Measurements from ENCODE around the gene PCBP2. TPM values are rescaled to one million over a fixed set of nuclear protein-coding genes. Genes with fewer than 3 reads are reported as not detected.

PCBP2 gene
- total RNA-seq, 1 donor from 2014 or later, result 1,170 TPM

- H3K36me3 Mint-ChIP-seq (ENCODE audit: unreplicated experiment), result no peaks in the 10 kb centered on the region
- H3K27me3 Mint-ChIP-seq (ENCODE audit: unreplicated experiment), result peaks cover 33% of the 10 kb centered on the region
- DNase-seq, result no peak
- H3K4me1 Mint-ChIP-seq (ENCODE audit: low read depth, unreplicated experiment), result peaks cover 44% of the 10 kb centered on the region
- H3K27ac Mint-ChIP-seq (ENCODE audit: unreplicated experiment), result peak overlapping the region; percentile 84
- peak overlapping the region; percentile 70 for H3K4me3 Mint-ChIP-seq (ENCODE audit: unreplicated experiment)
- peaks cover 27% of the 10 kb centered on the region for H3K9me3 Mint-ChIP-seq (ENCODE audit: unreplicated experiment)
- TF ChIP-seq, protein P1, sequence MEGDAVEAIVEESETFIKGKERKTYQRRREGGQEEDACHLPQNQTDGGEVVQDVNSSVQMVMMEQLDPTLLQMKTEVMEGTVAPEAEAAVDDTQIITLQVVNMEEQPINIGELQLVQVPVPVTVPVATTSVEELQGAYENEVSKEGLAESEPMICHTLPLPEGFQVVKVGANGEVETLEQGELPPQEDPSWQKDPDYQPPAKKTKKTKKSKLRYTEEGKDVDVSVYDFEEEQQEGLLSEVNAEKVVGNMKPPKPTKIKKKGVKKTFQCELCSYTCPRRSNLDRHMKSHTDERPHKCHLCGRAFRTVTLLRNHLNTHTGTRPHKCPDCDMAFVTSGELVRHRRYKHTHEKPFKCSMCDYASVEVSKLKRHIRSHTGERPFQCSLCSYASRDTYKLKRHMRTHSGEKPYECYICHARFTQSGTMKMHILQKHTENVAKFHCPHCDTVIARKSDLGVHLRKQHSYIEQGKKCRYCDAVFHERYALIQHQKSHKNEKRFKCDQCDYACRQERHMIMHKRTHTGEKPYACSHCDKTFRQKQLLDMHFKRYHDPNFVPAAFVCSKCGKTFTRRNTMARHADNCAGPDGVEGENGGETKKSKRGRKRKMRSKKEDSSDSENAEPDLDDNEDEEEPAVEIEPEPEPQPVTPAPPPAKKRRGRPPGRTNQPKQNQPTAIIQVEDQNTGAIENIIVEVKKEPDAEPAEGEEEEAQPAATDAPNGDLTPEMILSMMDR (IDR thresholded peaks at IDR 0.05; ENCODE audit: partially characterized antibody, unreplicated experiment), result no peak
These were observed 44.2 kb downstream of the PCBP2 start for GRCh38 chr12:53495903-53496751.

DNA sequence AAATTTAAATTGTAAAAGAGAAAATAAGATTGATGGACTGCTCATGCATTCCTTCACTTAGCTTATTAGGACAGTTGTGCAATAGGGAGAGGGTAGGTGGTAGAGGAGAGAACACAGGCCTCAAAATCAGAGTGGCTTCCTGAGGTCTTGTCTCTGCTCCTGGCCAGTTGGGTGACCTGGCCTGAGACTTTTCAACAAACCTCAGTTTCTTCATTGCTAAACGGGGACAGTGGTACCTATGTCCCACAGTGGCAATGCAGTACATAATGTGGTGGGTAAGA, 44.8 kb downstream of the PCBP2 start:
- no peak for DNase-seq
- TF ChIP-seq, protein P1 (IDR thresholded peaks at IDR 0.05; ENCODE audit: partially characterized antibody, unreplicated experiment), result no peak
- H3K4me3 Mint-ChIP-seq (ENCODE audit: unreplicated experiment), result peak overlapping the region; percentile 70
- H3K4me1 Mint-ChIP-seq (ENCODE audit: low read depth, unreplicated experiment), result peaks cover 44% of the 10 kb centered on the region
- no peaks in the 10 kb centered on the region for H3K36me3 Mint-ChIP-seq (ENCODE audit: unreplicated experiment)
- H3K27me3 Mint-ChIP-seq (ENCODE audit: unreplicated experiment), result peaks cover 34% of the 10 kb centered on the region
- no peak overlapping the region for H3K27ac Mint-ChIP-seq (ENCODE audit: unreplicated experiment)
- H3K9me3 Mint-ChIP-seq (ENCODE audit: unreplicated experiment), result peaks cover 27% of the 10 kb centered on the region

DNA sequence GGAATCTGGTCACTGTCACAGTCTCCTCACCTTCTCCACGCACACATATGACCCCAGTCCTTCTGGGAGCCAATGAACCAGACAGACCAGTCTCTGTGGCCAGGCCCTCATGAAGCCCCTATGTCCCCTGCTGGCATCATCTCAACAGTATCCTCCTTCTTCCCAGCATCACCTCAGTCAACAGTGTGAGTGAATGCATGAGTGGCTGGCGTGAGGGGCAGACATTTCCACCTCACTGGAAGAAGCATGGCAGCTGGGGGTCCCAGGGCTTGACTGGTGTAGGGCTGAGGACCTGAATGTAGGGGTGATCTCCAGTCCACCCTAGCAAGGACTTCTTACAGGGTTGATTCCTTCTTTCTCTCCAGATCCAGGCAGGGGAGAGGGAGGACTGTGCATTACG, 45.6 kb downstream of the PCBP2 start:
- peaks cover 27% of the 10 kb centered on the region for H3K9me3 Mint-ChIP-seq (ENCODE audit: unreplicated experiment)
- no peaks in the 10 kb centered on the region for H3K36me3 Mint-ChIP-seq (ENCODE audit: unreplicated experiment)
- no peak for DNase-seq
- H3K27me3 Mint-ChIP-seq (ENCODE audit: unreplicated experiment), result peaks cover 35% of the 10 kb centered on the region
- H3K27ac Mint-ChIP-seq (ENCODE audit: unreplicated experiment), result no peak overlapping the region
- H3K4me1 Mint-ChIP-seq (ENCODE audit: low read depth, unreplicated experiment), result peaks cover 43% of the 10 kb centered on the region
- TF ChIP-seq, protein P1 (IDR thresholded peaks at IDR 0.05; ENCODE audit: partially characterized antibody, unreplicated experiment), result no peak
- peak overlapping the region; percentile 57 for H3K4me3 Mint-ChIP-seq (ENCODE audit: unreplicated experiment)

DNA sequence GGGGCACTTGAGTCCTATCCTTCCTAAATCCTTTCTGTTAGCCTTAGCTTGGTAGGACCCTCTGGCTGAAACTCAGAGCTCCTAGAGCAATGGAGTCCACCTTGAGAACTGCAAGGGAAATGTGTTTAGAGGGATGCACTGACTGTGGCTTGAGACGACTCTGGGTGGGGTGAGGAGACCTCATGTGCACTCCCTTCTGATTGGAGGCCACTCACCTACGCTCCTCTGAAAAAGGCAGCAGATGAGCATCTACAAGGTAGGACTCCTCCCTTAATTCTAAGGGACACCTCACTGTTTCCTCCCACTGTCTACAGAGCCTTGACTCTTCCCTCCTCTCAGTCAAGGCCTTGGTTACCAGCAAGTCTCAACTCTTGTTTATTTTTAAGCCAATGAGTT, 46.3 kb downstream of the PCBP2 start:
- TF ChIP-seq, protein P1 (IDR thresholded peaks at IDR 0.05; ENCODE audit: partially characterized antibody, unreplicated experiment), result no peak
- Mint-ChIP-seq H3K27ac (ENCODE audit: unreplicated experiment) (peak overlapping the region; percentile 99), H3K36me3 (ENCODE audit: unreplicated experiment) (no peaks in the 10 kb centered on the region), H3K4me1 (ENCODE audit: low read depth, unreplicated experiment) (peaks cover 41% of the 10 kb centered on the region), H3K4me3 (ENCODE audit: unreplicated experiment) (peak overlapping the region; percentile 97), H3K27me3 (ENCODE audit: unreplicated experiment) (peaks cover 34% of the 10 kb centered on the region), H3K9me3 (ENCODE audit: unreplicated experiment) (peaks cover 26% of the 10 kb centered on the region)
- DNase-seq, result no peak

Measured in glutamatergic neuron (in vitro differentiated cells).